HG03135 (cell line): Measurements from ENCODE around the gene OR2Z1.
"Not testable (repeated sequence)": the region's sequence is repeated elsewhere in the genome, so short reads cannot be mapped to it uniquely, and the experiment has no call there.

Experiments used
- ATAC-seq: cut with Tn5 transposase; IDR thresholded peaks from one replicate; pipeline ENCODE4 v1.9.1; 2021; ENCODE audit warnings: mild to moderate bottlenecking, moderate library complexity; ENCODE audit not compliant: unreplicated experiment

Gene OR2Z1

GRCh38 chr19:8702350-8702749 lies 19.1 kb upstream of the OR2Z1 start:
- ATAC-seq, result no peak

- no peak for ATAC-seq
Observed at GRCh38 chr19:8703223-8703622, 18.2 kb upstream of the OR2Z1 start.

GRCh38 chr19:8705304-8705703 lies 16.1 kb upstream of the OR2Z1 start:
- ATAC-seq, result not testable (repeated sequence)

GRCh38 chr19:8705742-8706141 lies 15.7 kb upstream of the OR2Z1 start:
- no peak for ATAC-seq

GRCh38 chr19:8710337-8710736 lies 11.1 kb upstream of the OR2Z1 start:
- not testable (repeated sequence) for ATAC-seq

GRCh38 chr19:8722032-8722431 lies 598 bp downstream of the OR2Z1 start:
- ATAC-seq, result no peak

- no peak for ATAC-seq
Observed at GRCh38 chr19:8724276-8724675, 2.8 kb downstream of the OR2Z1 start.

GRCh38 chr19:8731428-8732169 lies 10.2 kb downstream of the OR2Z1 start:
- no peak for ATAC-seq

GRCh38 chr19:8738377-8738776 lies 16.9 kb downstream of the OR2Z1 start:
- ATAC-seq, result no peak

GRCh38 chr19:8739291-8740065 lies 18.0 kb downstream of the OR2Z1 start:
- ATAC-seq, result not testable (repeated sequence)

- not testable (repeated sequence) for ATAC-seq
Observed at GRCh38 chr19:8767257-8767656, 45.8 kb downstream of the OR2Z1 start.

GRCh38 chr19:8769265-8769664 lies 47.8 kb downstream of the OR2Z1 start:
- ATAC-seq, result not testable (repeated sequence)

GRCh38 chr19:8773587-8773986 lies 52.2 kb downstream of the OR2Z1 start:
- ATAC-seq, result not testable (repeated sequence)
